Activated CD4-positive, alpha-beta memory T cell treated with anti-CD3 and anti-CD28 coated beads, Interleukin-2, amount 10 ng/mL, durations not matched to agents 7 days and 5 days (primary cell): Measurements from ENCODE around the gene RAB4B. TPM values are rescaled to one million over a fixed set of nuclear protein-coding genes. Genes with fewer than 3 reads are reported as not detected.

Source experiments
- CTCF ChIA-PET: fragments of 350-600 bp; sonication (Branson Sonifier 250); formaldehyde crosslinking; loops from one replicate; lab custom pipeline; 2021; ENCODE audit warnings: antibody characterized with exemption, inconsistent platforms; lab: Charles Lee
- POLR2A ChIA-PET: fragments of 350-600 bp; sonication (Branson Sonifier 250); formaldehyde crosslinking; loops from one replicate; lab custom pipeline; 2021; ENCODE audit warnings: antibody characterized with exemption; lab: Charles Lee
- DNase-seq: peaks from one replicate; pipeline ENCODE4 v3.0.0-alpha.2; 2020
- H3K27ac Mint-ChIP-seq: one replicate; pipeline ENCODE4 v1.8.0; 2021; ENCODE audit warnings: mild to moderate bottlenecking, mixed read lengths
- H3K27me3 Mint-ChIP-seq: one replicate; pipeline ENCODE4 v1.8.0; 2021; ENCODE audit warnings: mixed read lengths
- H3K36me3 Mint-ChIP-seq: one replicate; pipeline ENCODE4 v1.8.0; 2021; ENCODE audit warnings: low read depth, mixed read lengths
- H3K4me1 Mint-ChIP-seq: one replicate; pipeline ENCODE4 v1.8.0; 2021; ENCODE audit warnings: mixed read lengths
- H3K4me3 Mint-ChIP-seq: one replicate; pipeline ENCODE4 v1.8.0; 2021; ENCODE audit warnings: mild to moderate bottlenecking, mixed read lengths
- H3K9me3 Mint-ChIP-seq: one replicate; pipeline ENCODE4 v1.8.0; 2021; ENCODE audit warnings: mixed read lengths
- total RNA-seq, 2 experiments: library from RNA; stranded (reverse); gene quantifications; one replicate each; pipeline ENCODE4 v1.2.3, GENCODE V29; 2021

Gene RAB4B
- total RNA-seq, 2 experiments from 2014 or later, result 65.7 to 68.3 TPM

- H3K27ac Mint-ChIP-seq, result no peak overlapping the region
- POLR2A ChIA-PET, result no interaction called here
- CTCF ChIA-PET, result no interaction called here
These were observed 7.5 kb downstream of the RAB4B start for GRCh38 chr19:40785526-40785925.

GRCh38 chr19:40786060-40787037, 8.3 kb downstream of the RAB4B start:
- H3K27ac Mint-ChIP-seq, result no peak overlapping the region
- H3K4me1 Mint-ChIP-seq, result peaks cover 1% of the 10 kb centered on the region
- H3K9me3 Mint-ChIP-seq, result no peaks in the 10 kb centered on the region
- ChIA-PET CTCF (interaction anchor here (0.9 kb wide), 2 partner anchors 9 to 12 kb away, joined by 3 to 5 read pairs; partner anchors contain the start of genes EGLN2 and RAB4B), POLR2A (interaction anchor here (1.0 to 1.4 kb wide), 2 partner anchors 8 to 12 kb away, joined by 4 to 8 read pairs; partner anchors contain the start of genes EGLN2 and RAB4B)
- no peaks in the 10 kb centered on the region for H3K27me3 Mint-ChIP-seq
- no peak overlapping the region for H3K4me3 Mint-ChIP-seq
- H3K36me3 Mint-ChIP-seq, result peaks cover 29% of the 10 kb centered on the region
- DNase-seq, result no peak

More at GRCh38 chr19:40785526-40785925, 7.5 kb downstream of the RAB4B start:
- DNase-seq, result no peak
- H3K4me1 Mint-ChIP-seq, result peaks cover 3% of the 10 kb centered on the region
- no peaks in the 10 kb centered on the region for H3K27me3 Mint-ChIP-seq
- H3K36me3 Mint-ChIP-seq, result peaks cover 32% of the 10 kb centered on the region
- H3K4me3 Mint-ChIP-seq, result no peak overlapping the region
- H3K9me3 Mint-ChIP-seq, result no peaks in the 10 kb centered on the region

GRCh38 chr19:40791349-40791748, 13.3 kb downstream of the RAB4B start:
- peaks cover 28% of the 10 kb centered on the region for H3K36me3 Mint-ChIP-seq
- ChIA-PET CTCF (interaction anchor here (1.1 kb wide), 1 partner anchor 128 kb away, joined by 3 read pairs; no protein-coding TSS in a partner anchor), POLR2A (no interaction called here)
- H3K4me1 Mint-ChIP-seq, result peaks cover 10% of the 10 kb centered on the region
- no peaks in the 10 kb centered on the region for H3K9me3 Mint-ChIP-seq
- no peak overlapping the region for H3K4me3 Mint-ChIP-seq
- no peak overlapping the region for H3K27ac Mint-ChIP-seq
- no peak for DNase-seq
- no peaks in the 10 kb centered on the region for H3K27me3 Mint-ChIP-seq

GRCh38 chr19:40791996-40792395, 13.9 kb downstream of the RAB4B start:
- Mint-ChIP-seq H3K27me3 (no peaks in the 10 kb centered on the region), H3K27ac (no peak overlapping the region), H3K4me3 (no peak overlapping the region), H3K36me3 (peaks cover 25% of the 10 kb centered on the region), H3K9me3 (no peaks in the 10 kb centered on the region), H3K4me1 (peaks cover 13% of the 10 kb centered on the region)
- DNase-seq, result no peak
- CTCF ChIA-PET, result interaction anchor here (0.9 kb wide), 1 partner anchor 14 kb away, joined by 3 read pairs; the partner anchor contains the start of gene RAB4B
- POLR2A ChIA-PET, result interaction anchor here (0.6 kb wide), 1 partner anchor 15 kb away, joined by 3 read pairs; no protein-coding TSS in a partner anchor

- CTCF ChIA-PET, result interaction anchor here (0.6 to 2.3 kb wide), 9 partner anchors 9 to 329 kb away, joined by 3 to 41 read pairs (median 8); partner anchors contain the start of genes ACTMAP, RAB4B and SNRPA
- Mint-ChIP-seq H3K36me3 (peaks cover 36% of the 10 kb centered on the region), H3K27me3 (no peaks in the 10 kb centered on the region), H3K4me1 (peaks cover 46% of the 10 kb centered on the region), H3K27ac (peak overlapping the region; percentile 84), H3K9me3 (no peaks in the 10 kb centered on the region), H3K4me3 (peak overlapping the region; percentile 78)
- POLR2A ChIA-PET, result interaction anchor here (0.9 to 14.9 kb wide), 7 partner anchors 9 to 134 kb away, joined by 3 to 161 read pairs (median 8); partner anchors contain the start of genes ACTMAP, RAB4B and SNRPA
- no peak for DNase-seq
These were observed 19.3 kb downstream of the RAB4B start for GRCh38 chr19:40797166-40797962.

- Mint-ChIP-seq H3K36me3 (peaks cover 40% of the 10 kb centered on the region), H3K4me1 (peaks cover 52% of the 10 kb centered on the region), H3K27ac (peak overlapping the region; percentile 84), H3K4me3 (peak overlapping the region; percentile 78), H3K9me3 (no peaks in the 10 kb centered on the region), H3K27me3 (no peaks in the 10 kb centered on the region)
- peak; percentile 68 for DNase-seq
- ChIA-PET CTCF (interaction anchor here (0.6 to 2.3 kb wide), 14 partner anchors 9 to 330 kb away, joined by 3 to 41 read pairs (median 4); partner anchors contain the start of genes ACTMAP, RAB4B and SNRPA), POLR2A (interaction anchor here (0.7 to 14.9 kb wide), 9 partner anchors 9 to 135 kb away, joined by 3 to 161 read pairs (median 6); partner anchors contain the start of genes ACTMAP, COQ8B, ITPKC and RAB4B)
These were observed 20.1 kb downstream of the RAB4B start for GRCh38 chr19:40797963-40798682.

GRCh38 chr19:40798683-40799557, 20.9 kb downstream of the RAB4B start, which contains the start of gene EGLN2:
Gene EGLN2 (plus strand): TSS chr19:40799191. CDS start chr19:40800573, 1,382 bp downstream.
- peak within 1 kb of the TSS; percentile 91 for H3K4me3 Mint-ChIP-seq
- H3K27me3 Mint-ChIP-seq, result no peaks in the 10 kb centered on the region
- no peaks in the 10 kb centered on the region for H3K9me3 Mint-ChIP-seq
- CTCF ChIA-PET, result interaction anchor here (0.6 to 2.3 kb wide), 13 partner anchors 8 to 567 kb away, joined by 3 to 41 read pairs (median 4); partner anchors contain the start of genes ACTMAP, RAB4B and SNRPA
- H3K27ac Mint-ChIP-seq, result peak within 1 kb of the TSS; percentile 84
- H3K4me1 Mint-ChIP-seq, result peaks cover 60% of the 10 kb centered on the region
- POLR2A ChIA-PET, result interaction anchor here (0.7 to 14.9 kb wide), 10 partner anchors 9 to 136 kb away, joined by 3 to 161 read pairs (median 5); partner anchors contain the start of genes ACTMAP, COQ8B, ITPKC and RAB4B
- DNase-seq, result peak; percentile 100
- H3K36me3 Mint-ChIP-seq, result peaks cover 48% of the 10 kb centered on the region

- Mint-ChIP-seq H3K4me3 (peak overlapping the region; percentile 91), H3K4me1 (peaks cover 68% of the 10 kb centered on the region), H3K36me3 (peaks cover 55% of the 10 kb centered on the region), H3K27ac (peak overlapping the region; percentile 78), H3K9me3 (no peaks in the 10 kb centered on the region), H3K27me3 (no peaks in the 10 kb centered on the region)
- POLR2A ChIA-PET, result interaction anchor here (1.0 to 14.9 kb wide), 6 partner anchors 12 to 137 kb away, joined by 3 to 161 read pairs (median 7); partner anchors contain the start of genes ACTMAP, COQ8B, ITPKC and RAB4B
- CTCF ChIA-PET, result interaction anchor here (1.9 to 2.3 kb wide), 3 partner anchors 22 to 49 kb away, joined by 8 to 41 read pairs (median 13); partner anchors contain the start of genes ACTMAP, RAB4B and SNRPA
- DNase-seq, result peak; percentile 39
These were observed 21.7 kb downstream of the RAB4B start for GRCh38 chr19:40799558-40800338.

GRCh38 chr19:40800339-40800996, 22.4 kb downstream of the RAB4B start:
- POLR2A ChIA-PET, result interaction anchor here (1.0 to 14.9 kb wide), 4 partner anchors 23 to 452 kb away, joined by 3 to 161 read pairs (median 38); partner anchors contain the start of genes ACTMAP, C19orf47, COQ8B and ITPKC
- H3K27me3 Mint-ChIP-seq, result no peaks in the 10 kb centered on the region
- H3K27ac Mint-ChIP-seq, result peak overlapping the region; percentile 78
- peaks cover 75% of the 10 kb centered on the region for H3K4me1 Mint-ChIP-seq
- no peak for DNase-seq
- peaks cover 61% of the 10 kb centered on the region for H3K36me3 Mint-ChIP-seq
- H3K4me3 Mint-ChIP-seq, result peak overlapping the region; percentile 91
- CTCF ChIA-PET, result no interaction called here
- no peaks in the 10 kb centered on the region for H3K9me3 Mint-ChIP-seq
